HEK293 (cell line): ENCODE results near the gene NDUFA8.

Experiments used
- ATF2 ChIP-seq: fragments of 450-650 bp; formaldehyde crosslinking; IDR thresholded peaks from 2 replicates; pipeline ENCODE4 v1.5.1; 2016; ENCODE audit warnings: missing biosample characterization, missing genetic modification characterization, low read depth
- PRDM1 ChIP-seq: fragments of 450-650 bp; formaldehyde crosslinking; IDR thresholded peaks from 2 replicates; pipeline ENCODE4; 2016; ENCODE audit warnings: missing biosample characterization, missing genetic modification characterization
- PRDM4 ChIP-seq: fragments of 450-650 bp; formaldehyde crosslinking; IDR thresholded peaks from 2 replicates; pipeline ENCODE4 v1.5.1; 2017; ENCODE audit warnings: missing biosample characterization, missing genetic modification characterization
- ZBTB6 ChIP-seq: fragments of 450-650 bp; formaldehyde crosslinking; IDR thresholded peaks from 2 replicates; pipeline ENCODE4 v1.5.1; 2017; ENCODE audit warnings: missing biosample characterization, missing genetic modification characterization
- ZNF274 ChIP-seq, 2 experiments: fragments of 200-500 bp in 1 of 2; fragments of 450-650 bp in 1 of 2; sonication (Bioruptor generic) in 1 of 2; formaldehyde crosslinking in 1 of 2; IDR thresholded peaks; 2 replicates each; pipeline versions ENCODE4 v1.5.1 to v1.6.1; 2014 to 2016; ENCODE audit warnings: borderline replicate concordance in 1 of 2, inconsistent platforms in 1 of 2, low read length in 1 of 2, missing biosample characterization in 1 of 2, missing genetic modification characterization in 1 of 2

- TF ChIP-seq ZBTB6 (tag by site-specific recombination) = no peak
- TF ChIP-seq PRDM4 (tag by site-specific recombination) = no peak
- no peak for TF ChIP-seq ZNF274 (IDR thresholded peaks at IDR 0.05; ENCODE audit: low read length)
- TF ChIP-seq ZNF274 (tag by site-specific recombination; IDR thresholded peaks at IDR 0.05; ENCODE audit: borderline replicate concordance) = no peak
- TF ChIP-seq ATF2 (tag by site-specific recombination) = no peak
- no peak for TF ChIP-seq PRDM1 (tag by site-specific recombination)
Measured at GRCh38 chr9:122159925-122160246, 307 bp upstream of the NDUFA8 start.
